CD8-positive, alpha-beta memory T cell (primary cell): Measurements from ENCODE around the gene VSIG10L2. TPM values are rescaled to one million over a fixed set of nuclear protein-coding genes. Genes with fewer than 3 reads are reported as not detected.

ENCODE experiments used
- CTCF ChIA-PET: fragments of 350-600 bp; sonication (Branson Sonifier 250); formaldehyde crosslinking; loops from one replicate; lab custom pipeline; 2021; ENCODE audit warnings: antibody characterized with exemption; lab: Charles Lee
- POLR2A ChIA-PET: fragments of 350-600 bp; sonication (Branson Sonifier 250); formaldehyde crosslinking; loops from one replicate; lab custom pipeline; 2021; ENCODE audit warnings: antibody characterized with exemption; lab: Charles Lee
- DNase-seq, 5 donors: peaks; one replicate each; pipeline versions ENCODE4 v3.0.0 to v3.0.0-alpha.2; 2020 to 2022; ENCODE audit warnings: mixed read lengths in 1 of 5
- H3K27ac ChIP-seq: one replicate; pipeline ENCODE4 v1.7.0; 2013; ENCODE audit warnings: low read depth, mild to moderate bottlenecking, low read length, moderate library complexity
- H3K27me3 ChIP-seq: 2 replicates; pipeline ENCODE4 v1.7.0; 2013; ENCODE audit warnings: low read length, mild to moderate bottlenecking; ENCODE audit not compliant: insufficient read depth, poor library complexity, severe bottlenecking
- H3K36me3 ChIP-seq: 2 replicates; pipeline ENCODE4 v1.7.0; 2013; ENCODE audit warnings: mild to moderate bottlenecking, low read length, moderate library complexity; ENCODE audit not compliant: insufficient read depth
- H3K4me1 ChIP-seq: 2 replicates; pipeline ENCODE4 v1.7.0; 2013; ENCODE audit warnings: mild to moderate bottlenecking, low read length, moderate library complexity; ENCODE audit not compliant: insufficient read depth
- H3K4me3 ChIP-seq: 2 replicates; pipeline ENCODE4 v1.7.0; 2013; ENCODE audit warnings: mild to moderate bottlenecking, low read length
- H3K9me3 ChIP-seq: 2 replicates; pipeline ENCODE4 v1.7.0; 2013; ENCODE audit warnings: mild to moderate bottlenecking, low read length
- H3K27ac Mint-ChIP-seq, 8 donors: one replicate each; pipeline ENCODE4 v1.8.0; 2020 to 2021; ENCODE audit warnings: mixed read lengths in 8 of 8, mild to moderate bottlenecking in 6 of 8, inconsistent platforms in 3 of 8, moderate library complexity in 3 of 8
- H3K27me3 Mint-ChIP-seq, 2 donors: one replicate each; pipeline ENCODE4 v1.8.0; 2020 to 2021; ENCODE audit warnings: mixed read lengths in 2 of 2, mild to moderate bottlenecking in 1 of 2, moderate library complexity in 1 of 2
- H3K36me3 Mint-ChIP-seq, 3 donors: one replicate each; pipeline ENCODE4 v1.8.0; 2020 to 2021; ENCODE audit warnings: mixed read lengths in 3 of 3, inconsistent platforms in 1 of 3, mild to moderate bottlenecking in 1 of 3
- H3K4me1 Mint-ChIP-seq, 3 donors: one replicate each; pipeline ENCODE4 v1.8.0; 2020 to 2021; ENCODE audit warnings: mixed read lengths in 3 of 3, inconsistent platforms in 1 of 3, mild to moderate bottlenecking in 1 of 3
- H3K4me3 Mint-ChIP-seq, 7 donors: one replicate each; pipeline ENCODE4 v1.8.0; 2020 to 2021; ENCODE audit warnings: mixed read lengths in 7 of 7, mild to moderate bottlenecking in 6 of 7, moderate library complexity in 4 of 7, inconsistent platforms in 2 of 7
- H3K9me3 Mint-ChIP-seq, 5 donors: one replicate each; pipeline ENCODE4 v1.8.0; 2020 to 2022; ENCODE audit warnings: mixed read lengths in 5 of 5, mild to moderate bottlenecking in 3 of 5, moderate library complexity in 2 of 5, inconsistent platforms in 1 of 5
- polyA plus RNA-seq: library from polyadenylated mRNA; unstranded; fragments of 300-500 nt; fragmentation: Illumina TruSeq; gene quantifications from one replicate; pipeline ENCODE4 v1.2.3, GENCODE V29; 2021
- total RNA-seq, 2 experiments: library from RNA; stranded (reverse); gene quantifications; one replicate each; pipeline ENCODE4 v1.2.3, GENCODE V29; 2021

VSIG10L2 gene
- total and polyA plus RNA-seq, 3 experiments from 2014 or later = not detected

GRCh38 chr11:125945011-125945796 lies 640 bp upstream of the VSIG10L2 start:
- no peaks in the 10 kb centered on the region for H3K27me3 ChIP-seq
- Mint-ChIP-seq H3K27me3 (peaks cover 0 to 8% of the 10 kb centered on the region in 2 donors), H3K4me1 (peaks cover 5 to 10% (median 9%) of the 10 kb centered on the region in 3 donors), H3K9me3 (no peaks in the 10 kb centered on the region), H3K27ac (no peak overlapping the region), H3K36me3 (no peaks in the 10 kb centered on the region), H3K4me3 (no peak overlapping the region)
- H3K4me1 ChIP-seq = no peaks in the 10 kb centered on the region
- no peaks in the 10 kb centered on the region for H3K36me3 ChIP-seq
- no peaks in the 10 kb centered on the region for H3K9me3 ChIP-seq
- ChIA-PET POLR2A (no interaction called here), CTCF (interaction anchor here (1.2 kb wide), 1 partner anchor 15 kb away, joined by 3 read pairs; no protein-coding TSS in a partner anchor)
- no peak overlapping the region for H3K27ac ChIP-seq
- H3K4me3 ChIP-seq = no peak overlapping the region
- no peak for DNase-seq

GRCh38 chr11:125946712-125947418 lies 1.0 kb downstream of the VSIG10L2 start:
- no peaks in the 10 kb centered on the region for H3K9me3 Mint-ChIP-seq
- ChIA-PET CTCF (interaction anchor here (0.9 kb wide), 1 partner anchor 247 kb away, joined by 3 read pairs; no protein-coding TSS in a partner anchor), POLR2A (no interaction called here)
- Histone ChIP-seq H3K27ac (no peak overlapping the region), H3K9me3 (no peaks in the 10 kb centered on the region), H3K4me1 (no peaks in the 10 kb centered on the region), H3K27me3 (no peaks in the 10 kb centered on the region), H3K36me3 (no peaks in the 10 kb centered on the region), H3K4me3 (no peak overlapping the region)
- no peak overlapping the region for H3K27ac Mint-ChIP-seq
- peaks cover 3 to 13% of the 10 kb centered on the region in 2 donors for H3K27me3 Mint-ChIP-seq
- H3K4me3 Mint-ChIP-seq = no peak overlapping the region
- peaks cover 5 to 9% (median 8%) of the 10 kb centered on the region in 3 donors for H3K4me1 Mint-ChIP-seq
- no peaks in the 10 kb centered on the region for H3K36me3 Mint-ChIP-seq
- no peak for DNase-seq

- Mint-ChIP-seq H3K4me3 (no peak overlapping the region), H3K9me3 (no peaks in the 10 kb centered on the region), H3K27me3 (peaks cover 3 to 13% of the 10 kb centered on the region in 2 donors), H3K27ac (no peak overlapping the region), H3K36me3 (no peaks in the 10 kb centered on the region), H3K4me1 (peaks cover under 1 to 2% (median under 1%) of the 10 kb centered on the region in 3 donors)
- Histone ChIP-seq H3K4me1 (no peaks in the 10 kb centered on the region), H3K36me3 (no peaks in the 10 kb centered on the region), H3K9me3 (no peaks in the 10 kb centered on the region), H3K27me3 (no peaks in the 10 kb centered on the region), H3K27ac (no peak overlapping the region), H3K4me3 (no peak overlapping the region)
- CTCF ChIA-PET = interaction anchor here (0.8 kb wide), 1 partner anchor 20 kb away, joined by 3 read pairs; no protein-coding TSS in a partner anchor
- DNase-seq = no peak
- POLR2A ChIA-PET = no interaction called here
Measured at GRCh38 chr11:125947419-125948277, 1.8 kb downstream of the VSIG10L2 start.

GRCh38 chr11:125948278-125949051 lies 2.6 kb downstream of the VSIG10L2 start:
- ChIA-PET POLR2A (no interaction called here), CTCF (interaction anchor here (0.8 kb wide), 1 partner anchor 21 kb away, joined by 3 read pairs; no protein-coding TSS in a partner anchor)
- peaks cover 3 to 13% of the 10 kb centered on the region in 2 donors for H3K27me3 Mint-ChIP-seq
- Histone ChIP-seq H3K27ac (no peak overlapping the region), H3K4me3 (no peak overlapping the region), H3K9me3 (no peaks in the 10 kb centered on the region), H3K4me1 (no peaks in the 10 kb centered on the region), H3K27me3 (no peaks in the 10 kb centered on the region), H3K36me3 (no peaks in the 10 kb centered on the region)
- DNase-seq = no peak
- no peaks in the 10 kb centered on the region for H3K4me1 Mint-ChIP-seq
- no peak overlapping the region for H3K4me3 Mint-ChIP-seq
- H3K36me3 Mint-ChIP-seq = no peaks in the 10 kb centered on the region
- no peak overlapping the region for H3K27ac Mint-ChIP-seq
- H3K9me3 Mint-ChIP-seq = no peaks in the 10 kb centered on the region

GRCh38 chr11:125949271-125950177 lies 3.7 kb downstream of the VSIG10L2 start:
- Mint-ChIP-seq H3K27me3 (peaks cover 3 to 13% of the 10 kb centered on the region in 2 donors), H3K27ac (no peak overlapping the region), H3K4me3 (no peak overlapping the region), H3K36me3 (no peaks in the 10 kb centered on the region), H3K9me3 (no peaks in the 10 kb centered on the region), H3K4me1 (no peaks in the 10 kb centered on the region)
- no peak overlapping the region for H3K27ac ChIP-seq
- H3K36me3 ChIP-seq = no peaks in the 10 kb centered on the region
- no peaks in the 10 kb centered on the region for H3K9me3 ChIP-seq
- POLR2A ChIA-PET = no interaction called here
- CTCF ChIA-PET = interaction anchor here (0.7 kb wide), 2 partner anchors 10 to 160 kb away, joined by 3 read pairs; no protein-coding TSS in a partner anchor
- no peak overlapping the region for H3K4me3 ChIP-seq
- H3K27me3 ChIP-seq = no peaks in the 10 kb centered on the region
- DNase-seq = no peak
- H3K4me1 ChIP-seq = no peaks in the 10 kb centered on the region

GRCh38 chr11:125950178-125950490 lies 4.3 kb downstream of the VSIG10L2 start:
- H3K4me3 Mint-ChIP-seq = no peak overlapping the region
- H3K36me3 Mint-ChIP-seq = no peaks in the 10 kb centered on the region
- Histone ChIP-seq H3K9me3 (no peaks in the 10 kb centered on the region), H3K36me3 (no peaks in the 10 kb centered on the region), H3K27me3 (no peaks in the 10 kb centered on the region), H3K27ac (no peak overlapping the region), H3K4me3 (no peak overlapping the region), H3K4me1 (no peaks in the 10 kb centered on the region)
- DNase-seq = no peak
- POLR2A ChIA-PET = no interaction called here
- no peaks in the 10 kb centered on the region for H3K4me1 Mint-ChIP-seq
- no peak overlapping the region for H3K27ac Mint-ChIP-seq
- no peaks in the 10 kb centered on the region for H3K9me3 Mint-ChIP-seq
- H3K27me3 Mint-ChIP-seq = peaks cover 3 to 13% of the 10 kb centered on the region in 2 donors
- CTCF ChIA-PET = interaction anchor here (0.7 kb wide), 2 partner anchors 10 to 160 kb away, joined by 3 read pairs; no protein-coding TSS in a partner anchor
